Measurements from ENCODE around the gene PLXND1.
A peak's percentile ranks its signal among the peaks of the same experiment; 100 is the strongest.
"Not testable (repeated sequence)": the region's sequence is repeated elsewhere in the genome, so short reads cannot be mapped to it uniquely, and the experiment has no call there.

Gene PLXND1

DNA sequence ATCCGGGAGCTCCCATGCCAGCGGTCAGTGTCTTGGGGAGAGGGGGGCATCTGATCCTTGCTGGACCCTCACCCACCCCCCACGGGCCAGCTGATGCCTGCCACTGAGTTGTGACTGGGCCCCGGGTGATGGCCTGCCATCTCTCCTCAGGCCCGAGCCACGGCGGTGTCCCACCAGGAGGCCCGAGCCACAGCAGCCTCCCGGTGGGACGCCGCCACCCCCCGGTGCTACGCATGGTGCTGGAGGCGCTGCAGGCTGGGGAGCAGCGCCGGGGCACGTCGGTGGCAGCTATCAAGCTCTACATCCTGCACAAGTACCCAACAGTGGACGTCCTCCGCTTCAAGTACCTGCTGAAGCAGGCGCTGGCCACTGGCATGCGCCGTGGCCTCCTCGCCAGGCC, 59.2 kb downstream of the PLXND1 start:
- no peak for DNase-seq (ENCODE audit: low spot score)

DNA sequence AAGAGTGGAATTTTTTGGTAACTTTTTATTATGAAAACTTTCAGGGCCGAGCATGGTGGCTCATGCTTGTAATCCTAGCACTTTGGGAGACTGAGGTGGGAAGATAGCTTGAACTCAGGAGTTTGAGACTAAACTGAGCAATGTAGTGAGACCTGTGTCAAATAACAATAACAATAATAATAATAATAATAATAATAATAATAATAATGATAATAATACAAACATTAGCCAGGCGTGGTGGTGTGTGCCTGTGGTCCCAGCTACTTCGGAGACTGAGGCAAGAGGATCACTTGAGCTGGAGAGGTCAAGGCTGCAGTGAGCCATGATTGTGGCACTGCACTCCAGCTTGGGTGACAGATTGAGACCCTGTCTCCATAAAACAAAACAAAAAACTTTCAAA, 60.5 kb downstream of the PLXND1 start:
- not testable (repeated sequence) for DNase-seq (ENCODE audit: low spot score)

DNA sequence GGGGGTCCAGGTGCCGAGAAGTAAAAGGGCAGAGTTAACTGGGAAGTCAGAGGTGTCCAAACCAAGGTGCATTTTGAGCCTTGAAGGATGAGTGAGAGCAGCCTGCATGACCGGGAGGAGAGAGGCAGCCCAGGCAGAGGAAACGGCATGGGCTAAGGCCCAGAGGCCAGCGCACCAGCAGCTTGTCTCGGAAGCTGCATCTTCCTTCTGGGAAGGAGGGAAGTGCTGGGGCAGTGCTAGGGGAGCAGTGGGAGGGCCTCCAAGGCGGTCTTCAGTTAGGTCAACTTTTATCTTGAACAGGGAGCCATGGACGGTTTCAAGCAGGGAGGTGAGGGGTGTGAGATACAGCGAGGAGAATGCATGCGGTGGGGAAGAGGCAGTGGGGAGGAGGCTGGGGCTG, 62.5 kb downstream of the PLXND1 start:
- DNase-seq (ENCODE audit: low spot score): no peak

DNA sequence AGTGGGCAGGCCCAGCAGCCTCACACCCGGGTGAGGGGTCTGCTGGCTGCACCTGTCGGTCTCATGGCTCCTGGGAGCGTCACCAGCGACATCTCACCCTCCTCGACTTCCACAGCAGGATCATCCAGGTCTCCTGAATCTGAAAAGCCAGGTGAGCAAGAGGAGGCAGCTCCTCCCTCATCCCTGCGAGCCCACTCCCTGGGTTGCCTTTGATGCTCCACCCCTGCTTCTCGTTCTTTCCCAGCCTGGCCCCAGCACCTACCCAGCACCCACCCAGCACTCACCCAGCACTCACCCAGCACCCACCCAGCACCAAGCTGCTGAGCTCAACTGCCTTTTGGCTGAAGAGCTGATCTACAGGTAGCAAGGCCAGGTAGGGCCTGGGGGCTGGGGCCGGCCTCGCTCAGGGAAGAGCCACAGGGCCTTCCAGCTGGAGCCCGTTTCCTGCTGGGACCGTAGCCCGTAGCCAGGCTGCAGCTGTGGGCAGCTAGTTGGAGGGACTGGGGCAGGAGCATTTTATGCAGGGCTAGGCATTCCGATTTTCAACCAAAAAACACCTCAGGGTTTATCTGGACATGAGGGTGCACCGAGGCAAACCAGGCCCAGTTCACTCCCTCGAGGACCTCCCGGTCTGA, 63.2 kb downstream of the PLXND1 start, which contains the start of gene H1-8:
TSS of gene H1-8 (plus strand) at position 20 of the 635 bp plus-strand sequence. CDS start at position 64, 44 bp downstream.
- DNase-seq (ENCODE audit: low spot score): no peak

DNA sequence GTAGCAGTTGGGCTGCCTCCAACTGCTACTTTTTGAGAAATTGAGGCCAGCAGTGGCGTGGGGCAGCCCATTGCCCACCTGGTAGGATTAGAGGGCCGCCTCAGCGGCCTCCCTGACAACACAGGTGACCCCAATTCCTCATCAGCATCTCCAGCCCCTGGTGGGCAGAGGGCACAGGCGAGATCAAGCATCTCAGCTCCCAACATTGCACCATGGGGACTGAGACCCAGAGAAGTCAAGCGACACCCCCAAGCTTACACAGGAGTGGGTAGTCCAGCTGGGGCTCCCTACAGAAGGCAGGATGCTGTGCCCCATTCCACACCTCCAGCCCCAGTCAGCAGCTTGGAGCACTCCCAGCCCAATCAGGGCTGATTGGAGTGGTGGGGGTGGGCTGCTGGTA, 63.7 kb downstream of the PLXND1 start:
- no peak for DNase-seq (ENCODE audit: low spot score)

DNA sequence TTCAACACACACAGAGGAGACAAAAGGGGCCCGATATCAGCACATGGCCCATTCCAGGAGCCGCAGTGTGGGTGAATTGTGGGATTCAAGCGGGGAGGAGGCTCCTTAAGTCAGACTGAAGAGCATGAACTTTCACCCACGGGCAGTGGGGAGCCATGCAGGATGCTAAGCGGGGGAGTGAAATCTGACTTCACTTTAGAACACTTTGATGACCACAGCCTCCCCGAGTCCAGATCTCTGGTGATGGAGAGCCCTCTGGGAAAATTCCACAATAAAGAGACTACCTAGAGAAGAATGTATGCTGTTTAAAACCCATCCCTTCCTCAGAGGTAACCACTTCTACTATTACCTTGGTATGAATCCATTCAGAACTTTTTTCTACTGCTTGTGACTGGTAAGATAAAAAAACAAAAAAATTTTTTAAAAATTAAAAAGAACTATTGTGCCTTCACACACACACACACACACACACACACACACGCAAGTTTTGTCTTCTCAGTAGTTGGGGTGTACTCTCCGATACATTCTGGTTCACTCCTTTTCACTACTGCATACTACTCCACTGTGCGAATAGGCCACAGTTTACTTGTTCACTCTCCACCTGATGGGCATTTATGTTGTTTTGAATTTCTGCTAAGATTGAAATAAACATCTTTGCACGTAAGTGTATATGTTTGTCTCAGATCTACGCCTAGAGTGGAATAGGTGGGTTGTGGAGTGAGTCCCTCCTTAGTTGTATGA, 65.5 kb downstream of the PLXND1 start:
- DNase-seq (ENCODE audit: low spot score): no peak

DNA sequence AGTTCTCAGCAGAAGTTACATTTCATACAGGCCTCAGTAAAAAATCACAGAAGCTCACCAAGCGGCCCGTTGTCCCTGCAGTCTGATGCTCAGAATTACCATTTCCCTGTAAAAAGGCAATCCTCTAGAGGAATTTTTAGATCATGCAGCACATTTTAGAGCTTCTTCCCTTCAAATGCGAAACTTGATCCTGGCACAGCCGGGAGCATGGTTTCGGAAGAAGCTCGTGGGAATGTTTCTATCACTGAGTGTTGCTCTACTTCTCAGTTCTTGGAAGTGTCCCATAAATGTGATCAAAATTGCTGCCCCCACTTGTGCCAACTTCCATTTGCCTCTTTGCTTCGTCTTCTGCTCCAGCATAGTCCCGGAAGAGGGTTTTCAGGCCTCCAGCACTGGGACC, 67.3 kb downstream of the PLXND1 start:
- DNase-seq (ENCODE audit: low spot score): no peak

DNA sequence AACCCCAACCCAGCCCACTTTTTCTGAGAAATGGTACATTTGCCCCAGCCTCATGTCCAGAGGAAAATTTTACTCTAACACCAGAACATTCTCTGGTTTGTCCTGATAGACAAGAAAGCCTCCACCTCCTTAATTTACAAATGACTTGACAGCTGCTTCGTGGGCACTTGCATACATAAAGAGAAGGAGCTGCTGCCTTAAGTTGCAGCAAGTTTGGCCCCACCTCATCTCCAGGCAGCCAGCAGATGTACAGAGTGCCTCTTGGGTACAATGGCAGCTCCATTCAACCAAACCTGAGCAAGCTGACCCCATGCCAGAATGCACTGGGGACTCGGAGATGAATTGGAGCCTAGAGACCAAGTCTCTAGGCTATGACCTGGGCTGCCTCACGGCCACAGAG, 69.7 kb downstream of the PLXND1 start:
- no peak for DNase-seq (ENCODE audit: low spot score)

DNA sequence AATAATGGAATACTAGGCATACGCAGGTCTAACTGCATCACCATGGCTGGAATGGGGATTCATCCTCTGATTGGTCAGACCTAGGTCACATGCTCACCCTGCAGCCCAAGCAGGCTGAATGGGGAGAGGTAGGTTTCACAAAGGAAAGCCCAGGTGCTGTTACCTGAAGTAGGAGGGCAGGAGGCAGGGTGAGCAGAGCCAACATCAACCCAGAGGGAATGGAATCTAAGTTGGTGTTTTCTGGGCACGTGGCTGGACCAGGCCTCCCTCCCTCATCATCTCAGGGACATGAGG, 70.2 kb downstream of the PLXND1 start:
- DNase-seq (ENCODE audit: low spot score): no peak

DNA sequence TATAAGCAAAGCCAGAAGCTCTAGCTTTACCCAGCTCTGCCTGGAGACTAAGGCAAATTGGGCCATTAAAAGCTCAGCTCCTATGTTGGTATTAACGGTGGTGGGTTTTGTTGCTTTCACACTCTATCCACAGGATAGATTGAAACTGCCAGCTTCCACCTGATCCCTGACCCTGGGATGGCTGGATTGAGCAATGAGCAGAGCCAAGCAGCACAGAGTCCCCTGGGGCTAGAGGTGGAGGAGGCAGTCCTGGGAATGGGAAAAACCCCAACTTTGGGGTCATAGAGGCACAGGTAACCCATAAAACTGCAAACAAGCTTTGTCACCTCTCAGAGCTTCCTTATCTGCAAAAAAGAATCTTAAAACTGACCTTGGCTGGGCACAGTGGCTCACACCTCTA, 71.4 kb downstream of the PLXND1 start:
- no peak for DNase-seq (ENCODE audit: low spot score)

DNA sequence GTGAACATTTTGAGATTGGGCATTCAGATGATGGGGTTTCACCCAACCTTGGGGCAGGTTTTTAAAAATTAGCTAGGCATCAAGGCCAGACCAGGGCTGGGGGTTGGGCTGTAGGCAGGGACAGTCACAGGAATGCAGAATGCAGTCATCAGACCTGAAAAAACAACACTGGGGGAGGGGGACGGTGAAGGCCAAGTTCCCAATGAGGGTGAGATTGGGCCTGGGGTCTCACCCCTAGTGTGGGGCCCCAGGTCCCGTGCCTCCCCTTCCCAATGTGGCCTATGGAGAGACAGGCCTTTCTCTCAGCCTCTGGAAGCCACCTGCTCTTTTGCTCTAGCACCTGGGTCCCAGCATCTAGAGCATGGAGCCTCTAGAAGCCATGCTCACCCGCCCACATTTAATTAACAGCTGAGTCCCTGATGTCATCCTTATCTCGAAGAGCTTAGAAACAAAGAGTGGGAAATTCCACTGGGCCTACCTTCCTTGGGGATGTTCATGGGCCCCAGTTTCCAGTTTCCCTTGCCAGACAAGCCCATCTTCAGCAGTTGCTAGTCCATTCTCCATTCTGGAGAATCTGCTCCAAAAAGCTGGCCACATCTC, 71.9 kb downstream of the PLXND1 start:
- DNase-seq (ENCODE audit: low spot score): no peak

DNA sequence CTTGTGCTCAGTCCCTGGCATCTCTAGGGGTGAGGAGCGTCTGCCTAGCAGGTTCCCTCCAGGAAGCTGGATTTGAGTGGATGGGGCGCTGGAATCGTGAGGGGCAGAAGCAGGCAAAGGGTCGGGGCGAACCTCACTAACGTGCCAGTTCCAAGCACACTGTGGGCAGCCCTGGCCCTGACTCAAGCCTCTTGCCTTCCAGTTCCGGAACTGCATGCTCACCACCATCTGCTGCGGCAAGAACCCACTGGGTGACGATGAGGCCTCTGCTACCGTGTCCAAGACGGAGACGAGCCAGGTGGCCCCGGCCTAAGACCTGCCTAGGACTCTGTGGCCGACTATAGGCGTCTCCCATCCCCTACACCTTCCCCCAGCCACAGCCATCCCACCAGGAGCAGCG, 73.1 kb downstream of the PLXND1 start:
- DNase-seq (ENCODE audit: low spot score): no peak

DNA sequence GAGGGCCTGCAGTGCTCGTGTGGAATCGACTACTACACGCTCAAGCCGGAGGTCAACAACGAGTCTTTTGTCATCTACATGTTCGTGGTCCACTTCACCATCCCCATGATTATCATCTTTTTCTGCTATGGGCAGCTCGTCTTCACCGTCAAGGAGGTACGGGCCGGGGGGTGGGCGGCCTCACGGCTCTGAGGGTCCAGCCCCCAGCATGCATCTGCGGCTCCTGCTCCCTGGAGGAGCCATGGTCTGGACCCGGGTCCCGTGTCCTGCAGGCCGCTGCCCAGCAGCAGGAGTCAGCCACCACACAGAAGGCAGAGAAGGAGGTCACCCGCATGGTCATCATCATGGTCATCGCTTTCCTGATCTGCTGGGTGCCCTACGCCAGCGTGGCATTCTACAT, 74.2 kb downstream of the PLXND1 start:
- DNase-seq (ENCODE audit: low spot score): no peak

DNA sequence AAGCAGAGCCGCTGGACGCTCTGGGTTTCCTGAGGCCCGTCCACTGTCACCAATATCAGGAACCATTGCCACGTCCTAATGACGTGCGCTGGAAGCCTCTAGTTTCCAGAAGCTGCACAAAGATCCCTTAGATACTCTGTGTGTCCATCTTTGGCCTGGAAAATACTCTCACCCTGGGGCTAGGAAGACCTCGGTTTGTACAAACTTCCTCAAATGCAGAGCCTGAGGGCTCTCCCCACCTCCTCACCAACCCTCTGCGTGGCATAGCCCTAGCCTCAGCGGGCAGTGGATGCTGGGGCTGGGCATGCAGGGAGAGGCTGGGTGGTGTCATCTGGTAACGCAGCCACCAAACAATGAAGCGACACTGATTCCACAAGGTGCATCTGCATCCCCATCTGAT, 74.8 kb downstream of the PLXND1 start:
- no peak for DNase-seq (ENCODE audit: low spot score)

DNA sequence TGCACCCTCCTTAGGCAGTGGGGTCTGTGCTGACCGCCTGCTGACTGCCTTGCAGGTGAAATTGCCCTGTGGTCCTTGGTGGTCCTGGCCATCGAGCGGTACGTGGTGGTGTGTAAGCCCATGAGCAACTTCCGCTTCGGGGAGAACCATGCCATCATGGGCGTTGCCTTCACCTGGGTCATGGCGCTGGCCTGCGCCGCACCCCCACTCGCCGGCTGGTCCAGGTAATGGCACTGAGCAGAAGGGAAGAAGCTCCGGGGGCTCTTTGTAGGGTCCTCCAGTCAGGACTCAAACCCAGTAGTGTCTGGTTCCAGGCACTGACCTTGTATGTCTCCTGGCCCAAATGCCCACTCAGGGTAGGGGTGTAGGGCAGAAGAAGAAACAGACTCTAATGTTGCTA, 75.7 kb downstream of the PLXND1 start:
- DNase-seq (ENCODE audit: low spot score): no peak

DNA sequence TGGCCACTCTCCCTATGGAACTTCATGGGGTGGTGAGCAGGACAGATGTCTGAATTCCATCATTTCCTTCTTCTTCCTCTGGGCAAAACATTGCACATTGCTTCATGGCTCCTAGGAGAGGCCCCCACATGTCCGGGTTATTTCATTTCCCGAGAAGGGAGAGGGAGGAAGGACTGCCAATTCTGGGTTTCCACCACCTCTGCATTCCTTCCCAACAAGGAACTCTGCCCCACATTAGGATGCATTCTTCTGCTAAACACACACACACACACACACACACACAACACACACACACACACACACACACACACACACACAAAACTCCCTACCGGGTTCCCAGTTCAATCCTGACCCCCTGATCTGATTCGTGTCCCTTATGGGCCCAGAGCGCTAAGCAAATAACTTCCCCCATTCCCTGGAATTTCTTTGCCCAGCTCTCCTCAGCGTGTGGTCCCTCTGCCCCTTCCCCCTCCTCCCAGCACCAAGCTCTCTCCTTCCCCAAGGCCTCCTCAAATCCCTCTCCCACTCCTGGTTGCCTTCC, 76.2 kb downstream of the PLXND1 start:
- DNase-seq (ENCODE audit: low spot score): no peak

DNA sequence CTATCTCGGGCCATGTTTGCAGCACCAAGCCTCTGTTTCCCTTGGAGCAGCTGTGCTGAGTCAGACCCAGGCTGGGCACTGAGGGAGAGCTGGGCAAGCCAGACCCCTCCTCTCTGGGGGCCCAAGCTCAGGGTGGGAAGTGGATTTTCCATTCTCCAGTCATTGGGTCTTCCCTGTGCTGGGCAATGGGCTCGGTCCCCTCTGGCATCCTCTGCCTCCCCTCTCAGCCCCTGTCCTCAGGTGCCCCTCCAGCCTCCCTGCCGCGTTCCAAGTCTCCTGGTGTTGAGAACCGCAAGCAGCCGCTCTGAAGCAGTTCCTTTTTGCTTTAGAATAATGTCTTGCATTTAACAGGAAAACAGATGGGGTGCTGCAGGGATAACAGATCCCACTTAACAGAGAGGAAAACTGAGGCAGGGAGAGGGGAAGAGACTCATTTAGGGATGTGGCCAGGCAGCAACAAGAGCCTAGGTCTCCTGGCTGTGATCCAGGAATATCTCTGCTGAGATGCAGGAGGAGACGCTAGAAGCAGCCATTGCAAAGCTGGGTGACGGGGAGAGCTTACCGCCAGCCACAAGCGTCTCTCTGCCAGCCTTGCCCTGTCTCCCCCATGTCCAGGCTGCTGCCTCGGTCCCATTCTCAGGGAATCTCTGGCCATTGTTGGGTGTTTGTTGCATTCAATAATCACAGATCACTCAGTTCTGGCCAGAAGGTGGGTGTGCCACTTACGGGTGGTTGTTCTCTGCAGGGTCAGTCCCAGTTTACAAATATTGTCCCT, 76.9 kb downstream of the PLXND1 start:
- DNase-seq (ENCODE audit: low spot score): no peak

DNA sequence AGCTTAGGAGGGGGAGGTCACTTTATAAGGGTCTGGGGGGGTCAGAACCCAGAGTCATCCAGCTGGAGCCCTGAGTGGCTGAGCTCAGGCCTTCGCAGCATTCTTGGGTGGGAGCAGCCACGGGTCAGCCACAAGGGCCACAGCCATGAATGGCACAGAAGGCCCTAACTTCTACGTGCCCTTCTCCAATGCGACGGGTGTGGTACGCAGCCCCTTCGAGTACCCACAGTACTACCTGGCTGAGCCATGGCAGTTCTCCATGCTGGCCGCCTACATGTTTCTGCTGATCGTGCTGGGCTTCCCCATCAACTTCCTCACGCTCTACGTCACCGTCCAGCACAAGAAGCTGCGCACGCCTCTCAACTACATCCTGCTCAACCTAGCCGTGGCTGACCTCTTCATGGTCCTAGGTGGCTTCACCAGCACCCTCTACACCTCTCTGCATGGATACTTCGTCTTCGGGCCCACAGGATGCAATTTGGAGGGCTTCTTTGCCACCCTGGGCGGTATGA, 77.8 kb downstream of the PLXND1 start, which contains the start of gene RHO:
TSS of gene RHO (plus strand) at position 51 of the 512 bp plus-strand sequence. CDS start at position 146, 95 bp downstream.
- no peak for DNase-seq (ENCODE audit: low spot score)

DNA sequence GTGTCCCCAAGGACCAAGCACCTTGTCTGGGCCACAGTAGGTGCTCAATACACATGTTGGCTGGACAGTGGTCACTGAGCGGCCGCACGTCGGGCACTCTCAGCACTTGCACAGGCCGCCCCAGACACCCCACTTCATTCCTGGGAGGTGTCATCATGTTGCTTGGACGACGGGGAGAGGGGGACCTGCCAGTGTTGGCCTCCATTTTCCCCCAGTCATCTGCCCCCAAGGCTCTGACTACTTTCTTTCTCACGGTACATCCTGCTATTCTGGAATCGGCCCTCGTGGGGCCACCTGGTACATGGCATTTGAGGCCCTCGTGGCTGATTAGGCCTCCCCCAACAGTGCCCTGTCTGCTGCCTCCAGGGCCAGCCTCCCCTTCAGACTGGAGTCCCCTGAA, 79.2 kb downstream of the PLXND1 start:
- no peak for DNase-seq (ENCODE audit: low spot score)

DNA sequence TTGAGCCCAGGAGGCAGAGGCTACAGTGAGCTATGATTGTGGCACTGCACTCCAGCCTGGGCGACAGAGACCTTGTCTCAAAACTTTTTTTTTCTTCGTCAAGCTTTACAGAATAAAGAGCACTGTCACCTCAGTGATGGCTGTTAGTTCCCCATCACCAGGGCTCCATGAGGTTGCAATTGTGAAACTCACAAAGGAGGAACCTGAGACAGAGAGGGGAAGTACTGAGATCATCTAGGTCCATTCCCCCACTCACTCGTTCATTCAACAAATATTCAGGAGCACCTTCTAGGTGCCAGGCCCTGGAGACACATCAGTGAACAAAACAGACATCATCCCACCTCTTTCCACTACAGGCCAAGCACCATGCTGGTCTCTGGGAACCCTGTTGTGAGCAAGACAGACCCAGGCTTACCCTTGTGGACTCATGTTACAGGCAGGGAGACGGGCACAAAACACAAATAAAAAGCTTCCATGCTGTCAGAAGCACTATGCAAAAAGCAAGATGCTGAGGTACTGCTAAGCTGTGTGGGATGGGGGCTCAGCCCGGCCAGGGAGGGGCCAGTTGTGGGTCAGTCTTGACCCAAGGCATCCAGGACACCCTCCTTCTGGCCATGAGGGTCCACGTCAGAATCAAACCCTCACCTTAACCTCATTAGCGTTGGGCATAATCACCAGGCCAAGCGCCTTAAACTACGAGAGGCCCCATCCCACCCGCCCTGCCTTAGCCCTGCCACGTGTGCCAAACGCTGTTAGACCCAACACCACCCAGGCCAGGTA, 80.2 kb downstream of the PLXND1 start:
- DNase-seq (ENCODE audit: low spot score): peak; percentile 70

DNA sequence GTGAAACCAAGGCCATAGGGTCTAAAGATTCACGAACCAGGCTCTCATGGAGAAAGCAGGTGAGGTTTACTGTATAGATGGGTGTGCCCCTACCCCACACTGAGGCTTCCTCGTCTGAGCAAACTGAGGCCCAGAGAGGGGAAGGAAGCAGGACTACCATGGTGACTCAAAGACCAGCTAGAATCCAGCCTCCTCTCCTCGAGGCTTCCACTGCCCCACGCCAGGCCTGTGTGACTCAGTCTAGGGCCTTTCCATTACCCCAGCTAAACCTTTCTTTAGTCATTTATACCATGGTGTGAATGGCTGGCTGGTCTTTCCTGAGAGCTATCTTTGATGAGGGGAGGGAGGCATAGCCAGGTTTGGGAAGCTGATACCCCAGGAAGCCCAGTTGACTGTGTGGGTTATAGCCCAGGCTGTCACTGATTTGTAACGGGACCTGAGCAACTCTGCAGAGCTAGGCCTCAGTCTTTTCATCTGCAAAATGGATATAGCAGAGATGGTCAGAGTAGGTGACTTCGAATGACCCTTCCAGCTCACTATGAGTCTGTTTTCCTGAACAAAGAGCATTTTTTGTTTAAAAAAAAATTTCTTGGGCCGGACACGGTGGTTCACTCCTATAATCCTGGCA, 81.0 kb downstream of the PLXND1 start:
- no peak for DNase-seq (ENCODE audit: low spot score)
